K562 (cell line): ENCODE results near the gene TCF23. TPM values are rescaled to one million over a fixed set of nuclear protein-coding genes. Genes with fewer than 3 reads are reported as not detected.

ENCODE experiments used
- ATF6 ChIP-seq: sonication (generic); formaldehyde crosslinking; IDR thresholded peaks from 2 replicates; pipeline ENCODE4 v1.4.0; 2020; ENCODE audit warnings: mild to moderate bottlenecking, missing genetic modification reagents
- ATF7 ChIP-seq: fragments of 450-650 bp; IDR thresholded peaks from 2 replicates; pipeline ENCODE4 v1.7.1; 2014; ENCODE audit warnings: mild to moderate bottlenecking, moderate library complexity
- CBX8 ChIP-seq: fragments of 200-600 bp; sonication (generic); IDR thresholded peaks from 2 replicates; pipeline ENCODE4 v1.6.1; 2012; ENCODE audit warnings: borderline replicate concordance, mixed run types, low read depth, mild to moderate bottlenecking, moderate library complexity, mixed read lengths, low read length, control low read depth, inconsistent platforms; ENCODE audit not compliant: poor library complexity, severe bottlenecking; ENCODE audit errors: extremely low read depth
- DACH1 ChIP-seq: fragments of 450-650 bp; IDR thresholded peaks from 2 replicates; pipeline ENCODE4 v1.6.1; 2018; ENCODE audit not compliant: partially characterized antibody
- NFE2 ChIP-seq: IDR thresholded peaks from 2 replicates; pipeline ENCODE4 v1.6.1; 2014; ENCODE audit warnings: antibody characterized with exemption, low read depth
- SIN3B ChIP-seq: fragments of 450-650 bp; IDR thresholded peaks from 2 replicates; pipeline ENCODE4 v1.6.1; 2017; ENCODE audit warnings: low read depth, mild to moderate bottlenecking, moderate library complexity
- TBL1XR1 ChIP-seq, 2 experiments: IDR thresholded peaks; 2 replicates each; pipeline ENCODE4 v1.6.1; 2012; ENCODE audit warnings: improper control_type of control experiment in 2 of 2, low read length in 2 of 2, mild to moderate bottlenecking in 1 of 2
- TFAP4 ChIP-seq: sonication (generic); formaldehyde crosslinking; IDR thresholded peaks from 2 replicates; pipeline ENCODE4 v1.8.0; 2022; ENCODE audit warnings: missing genetic modification reagents, mild to moderate bottlenecking, moderate library complexity, borderline replicate concordance
- TFE3 ChIP-seq: fragments of 450-650 bp; formaldehyde crosslinking; IDR thresholded peaks from 2 replicates; pipeline ENCODE4 v1.4.0; 2020; ENCODE audit warnings: mild to moderate bottlenecking, mixed read lengths
- ZBTB11 ChIP-seq, 3 experiments: fragments of 200-800 bp in 1 of 3; fragments of 250-450 bp in 1 of 3; fragments of 450-650 bp in 1 of 3; sonication (Bioruptor Pico) in 1 of 3; sonication (Bioruptor generic) in 1 of 3; formaldehyde crosslinking in 1 of 3; IDR thresholded peaks; 2 replicates each; pipeline versions ENCODE4 v1.6.1 to v1.8.0; 2016 to 2022; ENCODE audit warnings: mild to moderate bottlenecking in 2 of 3, missing genetic modification characterization in 2 of 3, missing compliant biosample characterization in 1 of 3, moderate library complexity in 1 of 3
- ZBTB7A ChIP-seq: IDR thresholded peaks from 2 replicates; pipeline ENCODE4 v1.6.1; 2011; ENCODE audit warnings: low read depth, mild to moderate bottlenecking, low read length, moderate library complexity, borderline replicate concordance; ENCODE audit not compliant: control insufficient read depth
- ZNF395 ChIP-seq: fragments of 200-800 bp; sonication (Bioruptor generic); IDR thresholded peaks from 2 replicates; pipeline ENCODE4 v1.6.1; 2017; ENCODE audit warnings: missing genetic modification characterization, missing compliant biosample characterization
- ZNF584 ChIP-seq: fragments of 200-800 bp; sonication (Bioruptor generic); IDR thresholded peaks from 2 replicates; pipeline ENCODE4 v1.6.1; 2016; ENCODE audit warnings: low read depth, mild to moderate bottlenecking, missing genetic modification characterization, missing compliant biosample characterization
- polyA plus RNA-seq, 8 experiments: library from polyadenylated mRNA; depleted of rRNA in 4 of 8; stranded (reverse) in 5 of 8; unstranded in 3 of 8; fragments of >200 nt; fragmentation: Nextera tagmentation in 2 of 8; fragmentation: Illumina TruSeq in 1 of 8; extraction: Ambion mirVana in 2 of 8; extraction: Trizol in 1 of 8; gene quantifications; 2 replicates each; pipeline versions ENCODE4 v1.2.1 to v1.2.3, GENCODE V29; 2011 to 2014; ENCODE audit warnings: inconsistent platforms in 1 of 8, missing spikeins in 1 of 8
- total RNA-seq, 7 experiments: library from RNA; depleted of rRNA in 6 of 7; stranded (reverse); fragments of >200 nt in 6 of 7; fragmentation: Illumina TruSeq in 2 of 7; extraction: Trizol in 2 of 7; gene quantifications; 2 replicates each; pipeline versions ENCODE4 v1.2.1 to v1.2.3, GENCODE V29; 2011 to 2021; ENCODE audit warnings: low replicate concordance in 1 of 7

Gene TCF23
- total and polyA plus RNA-seq, 9 of the 15 experiments (the other 6 are each of a cell fraction or from before 2014, with no cell fraction given), result 0.07 TPM; not detected in 8

GRCh38 chr2:27133905-27134780 is 14.7 kb upstream of the TCF23 start, which contains the start of gene PREB (continued):
- TF ChIP-seq ATF6 (CRISPR knock-in tag), result no peak
- TF ChIP-seq TFE3 (CRISPR knock-in tag), result no peak
- 0 out of 4 replicates have a peak, but pooled peaks of 1 of the 2 experiments have one; percentile 45 for TF ChIP-seq TBL1XR1 (IDR thresholded peaks at IDR 0.05; ENCODE audit: low read length in 2 of 2)
- peak; percentile 37 for TF ChIP-seq TFAP4 (CRISPR knock-in tag)
- no peak for TF ChIP-seq ZBTB11 (CRISPR knock-in tag; IDR thresholded peaks at IDR 0.05)
- TF ChIP-seq CBX8, result no peak
- TF ChIP-seq ZBTB7A, result peak; percentile 60
- TF ChIP-seq ZNF584 (CRISPR knock-in tag), result no peak
- TF ChIP-seq ZNF395, result no peak
- peak; percentile 76; the same call in 1 of the 2 replicates for TF ChIP-seq ATF7
- TF ChIP-seq DACH1, result no peak
- no peak for TF ChIP-seq SIN3B
- no peak for TF ChIP-seq NFE2
